Fibroblast of the aortic adventitia (primary cell): ENCODE data around the gene FAS. TPM values are rescaled to one million over a fixed set of nuclear protein-coding genes. Genes with fewer than 3 reads are reported as not detected.

Experiments used
- DNase-seq: peaks from one replicate; pipeline ENCODE4 v3.0.0-alpha.2; 2010; ENCODE audit warnings: low read depth
- H3K4me3 ChIP-seq: 2 replicates; pipeline ENCODE4 v1.5.1; 2011; ENCODE audit warnings: low read depth, mild to moderate bottlenecking, control low read depth, low read length, moderate library complexity
- CTCF ChIP-seq: IDR thresholded peaks from 2 replicates; pipeline ENCODE4 v1.5.1; 2011; ENCODE audit warnings: mild to moderate bottlenecking, low read length, control low read depth, inconsistent platforms; ENCODE audit not compliant: insufficient read depth
- total RNA-seq: library from RNA; depleted of rRNA; stranded (reverse); fragments of >200 nt; gene quantifications from 2 replicates; pipeline ENCODE4 v1.2.3, GENCODE V29; 2012; ENCODE audit warnings: low replicate concordance

FAS gene
- total RNA-seq, 1 donor: 61.9 TPM

GRCh38 chr10:88996927-88997326 lies 6.3 kb downstream of the FAS start:
- no peak for DNase-seq
- no peak overlapping the region for H3K4me3 ChIP-seq
- TF ChIP-seq CTCF: no peak

GRCh38 chr10:88999625-89000024 lies 9.0 kb downstream of the FAS start:
- DNase-seq: peak; percentile 62
- no peak overlapping the region for H3K4me3 ChIP-seq
- TF ChIP-seq CTCF: no peak

- no peak for TF ChIP-seq CTCF
- no peak overlapping the region for H3K4me3 ChIP-seq
- DNase-seq: no peak
Measured at GRCh38 chr10:89001024-89001728, 10.6 kb downstream of the FAS start.

- DNase-seq: peak; percentile 38
- no peak overlapping the region for H3K4me3 ChIP-seq
- TF ChIP-seq CTCF: no peak
Measured at GRCh38 chr10:89001729-89002072, 11.1 kb downstream of the FAS start.

- no peak for DNase-seq
- TF ChIP-seq CTCF: no peak
- no peak overlapping the region for H3K4me3 ChIP-seq
Measured at GRCh38 chr10:89002226-89002978, 11.8 kb downstream of the FAS start.

- TF ChIP-seq CTCF: no peak
- no peak overlapping the region for H3K4me3 ChIP-seq
- DNase-seq: peak; percentile 60
Measured at GRCh38 chr10:89003344-89003743, 12.7 kb downstream of the FAS start.
